Measurements from ENCODE around the gene NEDD8.
"Not testable (repeated sequence)": the region's sequence is repeated elsewhere in the genome, so short reads cannot be mapped to it uniquely, and the experiment has no call there.

The NEDD8 gene

GRCh38 chr14:24222987-24223386, 9.2 kb downstream of the NEDD8 start:
- not testable (repeated sequence) for DNase-seq (ENCODE audit: low spot score)

- DNase-seq (ENCODE audit: low spot score): no peak
These were observed 12.6 kb downstream of the NEDD8 start for GRCh38 chr14:24219521-24219920.

- no peak for DNase-seq (ENCODE audit: low spot score)
These were observed 13.1 kb downstream of the NEDD8 start for GRCh38 chr14:24219080-24219479.

GRCh38 chr14:24216876-24217275, 15.3 kb downstream of the NEDD8 start:
- not testable (repeated sequence) for DNase-seq (ENCODE audit: low spot score)

- no peak for DNase-seq (ENCODE audit: low spot score)
These were observed 15.8 kb downstream of the NEDD8 start for GRCh38 chr14:24216345-24216699.

GRCh38 chr14:24215495-24216344, 16.4 kb downstream of the NEDD8 start, which contains the start of gene MDP1:
Gene MDP1 (minus strand): TSS chr14:24216066. CDS start chr14:24215955, 111 bp downstream.
- peak; percentile 92 for DNase-seq (ENCODE audit: low spot score)

- DNase-seq (ENCODE audit: low spot score): no peak
These were observed 18.1 kb downstream of the NEDD8 start for GRCh38 chr14:24213866-24214662.

GRCh38 chr14:24212924-24213865, 19.0 kb downstream of the NEDD8 start, which contains the start of gene CHMP4A:
Gene CHMP4A (minus strand): TSS chr14:24213488. CDS start chr14:24213439, 49 bp downstream.
- DNase-seq (ENCODE audit: low spot score): peak; percentile 98

- DNase-seq (ENCODE audit: low spot score): no peak
These were observed 20.9 kb downstream of the NEDD8 start for GRCh38 chr14:24211311-24211710.

- DNase-seq (ENCODE audit: low spot score): no peak
These were observed 24.5 kb downstream of the NEDD8 start for GRCh38 chr14:24207625-24208024.

GRCh38 chr14:24207104-24207551, 25.0 kb downstream of the NEDD8 start:
- DNase-seq (ENCODE audit: low spot score): no peak

- no peak for DNase-seq (ENCODE audit: low spot score)
These were observed 25.7 kb downstream of the NEDD8 start for GRCh38 chr14:24206260-24207103.

GRCh38 chr14:24204163-24205146, 27.7 kb downstream of the NEDD8 start:
- DNase-seq (ENCODE audit: low spot score): no peak

GRCh38 chr14:24203249-24203886, 28.8 kb downstream of the NEDD8 start:
- not testable (repeated sequence) for DNase-seq (ENCODE audit: low spot score)

GRCh38 chr14:24202538-24202937, 29.6 kb downstream of the NEDD8 start:
- not testable (repeated sequence) for DNase-seq (ENCODE audit: low spot score)

- no peak for DNase-seq (ENCODE audit: low spot score)
These were observed 33.2 kb downstream of the NEDD8 start for GRCh38 chr14:24198814-24199524.

- no peak for DNase-seq (ENCODE audit: low spot score)
These were observed 35.1 kb downstream of the NEDD8 start for GRCh38 chr14:24197056-24197450.
